NT2/D1 (cell line): Measurements from ENCODE around the gene DSCAM.

Source experiments
- SUZ12 ChIP-seq: IDR thresholded peaks from 2 replicates; pipeline ENCODE4 v1.6.1; 2011; ENCODE audit not compliant: insufficient read length, insufficient read depth; ENCODE audit errors: extremely low read depth
- YY1 ChIP-seq: IDR thresholded peaks from 2 replicates; pipeline ENCODE4 v1.6.1; 2011; ENCODE audit not compliant: insufficient read length, insufficient read depth
- ZNF274 ChIP-seq: IDR thresholded peaks from 2 replicates; pipeline ENCODE4 v1.6.1; 2011; ENCODE audit warnings: mild to moderate bottlenecking, low read depth, low read length

GRCh38 chr21:40146216-40146837 is 700.6 kb downstream of the DSCAM start:
- no peak for TF ChIP-seq YY1
- no peak for TF ChIP-seq ZNF274
- TF ChIP-seq SUZ12, result no peak
